OCI-LY7 (cell line): ENCODE measurements around the gene SIGLEC9. TPM values are rescaled to one million over a fixed set of nuclear protein-coding genes. Genes with fewer than 3 reads are reported as not detected.

Source experiments
- BruUV-seq: library from RNA; stranded (reverse); fragments of 400-500 nt; replicated peaks from 2 replicates; lab custom pipeline; 2021; lab: Mats Ljungman, UMichigan
- CTCF ChIA-PET: fragments of 300-600 bp; sonication (Branson Sonifier 250); formaldehyde crosslinking; loops from one replicate; lab custom pipeline; 2022; ENCODE audit warnings: antibody characterized with exemption; ENCODE audit not compliant: unreplicated experiment; lab: Charles Lee
- POLR2A ChIA-PET: fragments of 300-600 bp; sonication (Branson Sonifier 250); formaldehyde crosslinking; loops from one replicate; lab custom pipeline; 2022; ENCODE audit warnings: antibody characterized with exemption; lab: Charles Lee
- DNase-seq: peaks from one replicate; pipeline ENCODE4 v3.0.0-alpha.2; 2015; ENCODE audit warnings: low spot score
- H2AFZ ChIP-seq: fragments of 200-600 bp; sonication (generic), shearing (Covaris generic); 2 replicates; pipeline ENCODE4 v1.6.1; 2014; ENCODE audit warnings: mild to moderate bottlenecking, antibody characterized with exemption, low read length, moderate library complexity
- H3K27ac ChIP-seq: fragments of 200-600 bp; sonication (generic); 2 replicates; pipeline ENCODE4 v1.5.1; 2014; ENCODE audit warnings: mixed run types, low read depth, mild to moderate bottlenecking, moderate library complexity, low read length, inconsistent platforms; ENCODE audit not compliant: poor library complexity, severe bottlenecking
- H3K36me3 ChIP-seq: fragments of 200-600 bp; sonication (generic); 2 replicates; pipeline ENCODE4 v1.6.1; 2014; ENCODE audit warnings: mild to moderate bottlenecking, antibody characterized with exemption, low read length, moderate library complexity, mixed read lengths; ENCODE audit not compliant: insufficient read depth
- H3K4me1 ChIP-seq: fragments of 200-600 bp; sonication (generic); 2 replicates; pipeline ENCODE4 v1.5.1; 2014; ENCODE audit warnings: mild to moderate bottlenecking, low read length; ENCODE audit not compliant: insufficient read depth, poor library complexity, severe bottlenecking
- H3K4me2 ChIP-seq: fragments of 200-600 bp; sonication (generic); 2 replicates; pipeline ENCODE4 v1.6.1; 2014; ENCODE audit warnings: mild to moderate bottlenecking, low read length
- H3K4me3 ChIP-seq: fragments of 200-600 bp; sonication (generic); 2 replicates; pipeline ENCODE4 v1.5.1; 2014; ENCODE audit warnings: mild to moderate bottlenecking, low read depth, low read length; ENCODE audit not compliant: poor library complexity, severe bottlenecking
- H3K79me2 ChIP-seq: fragments of 200-600 bp; sonication (generic); 2 replicates; pipeline ENCODE4 v1.6.1; 2016; ENCODE audit warnings: low read depth, mild to moderate bottlenecking, low read length, moderate library complexity, mixed read lengths; ENCODE audit not compliant: insufficient read depth
- H3K9me2 ChIP-seq: fragments of 200-600 bp; sonication (generic); 2 replicates; pipeline ENCODE4 v1.6.1; 2016; ENCODE audit warnings: mild to moderate bottlenecking, low read length, mixed read lengths; ENCODE audit not compliant: insufficient read depth
- H3K9me3 ChIP-seq: fragments of 200-600 bp; sonication (generic); 2 replicates; pipeline ENCODE4 v1.6.1; 2014; ENCODE audit warnings: mild to moderate bottlenecking, mixed run types, low read length, mixed read lengths
- H4K20me1 ChIP-seq: fragments of 200-600 bp; sonication (generic); 2 replicates; pipeline ENCODE4 v1.6.1; 2014; ENCODE audit warnings: mild to moderate bottlenecking, antibody characterized with exemption, low read length, moderate library complexity, mixed read lengths; ENCODE audit not compliant: insufficient read depth
- EZH2phosphoT487 ChIP-seq: fragments of 200-600 bp; sonication (generic); IDR thresholded peaks from 2 replicates; pipeline ENCODE4 v1.6.1; 2018; ENCODE audit warnings: low read depth, borderline replicate concordance, mild to moderate bottlenecking, mixed run types, antibody characterized with exemption, low read length, moderate library complexity, mixed read lengths
- intact Hi-C: fragments of 100-400 bp; cut with micrococcal nuclease; formaldehyde crosslinking; loops from one replicate; pipeline ENCODE4 v1.10.0; 2022; ENCODE audit not compliant: unreplicated experiment
- total RNA-seq, 2 experiments: library from RNA; depleted of rRNA in 1 of 2; stranded (reverse); fragments of >200 nt in 1 of 2; shearing (Covaris generic) in 1 of 2; gene quantifications; 2 replicates each; pipeline ENCODE4 v1.2.3, GENCODE V29; 2014 to 2022
- TF ChIP-seq, protein P1 (sequence below): fragments of 200-600 bp; sonication (generic); conservative IDR thresholded peaks from 2 replicates; pipeline ENCODE4 v1.5.1; 2014; ENCODE audit warnings: mild to moderate bottlenecking, antibody characterized with exemption, low read length, moderate library complexity, mixed read lengths

The SIGLEC9 gene
- total RNA-seq, 2 experiments from 2014 or later: not detected

- no peak overlapping the region for H2AFZ ChIP-seq
- no peak for TF ChIP-seq EZH2phosphoT487
- TF ChIP-seq, protein P1, sequence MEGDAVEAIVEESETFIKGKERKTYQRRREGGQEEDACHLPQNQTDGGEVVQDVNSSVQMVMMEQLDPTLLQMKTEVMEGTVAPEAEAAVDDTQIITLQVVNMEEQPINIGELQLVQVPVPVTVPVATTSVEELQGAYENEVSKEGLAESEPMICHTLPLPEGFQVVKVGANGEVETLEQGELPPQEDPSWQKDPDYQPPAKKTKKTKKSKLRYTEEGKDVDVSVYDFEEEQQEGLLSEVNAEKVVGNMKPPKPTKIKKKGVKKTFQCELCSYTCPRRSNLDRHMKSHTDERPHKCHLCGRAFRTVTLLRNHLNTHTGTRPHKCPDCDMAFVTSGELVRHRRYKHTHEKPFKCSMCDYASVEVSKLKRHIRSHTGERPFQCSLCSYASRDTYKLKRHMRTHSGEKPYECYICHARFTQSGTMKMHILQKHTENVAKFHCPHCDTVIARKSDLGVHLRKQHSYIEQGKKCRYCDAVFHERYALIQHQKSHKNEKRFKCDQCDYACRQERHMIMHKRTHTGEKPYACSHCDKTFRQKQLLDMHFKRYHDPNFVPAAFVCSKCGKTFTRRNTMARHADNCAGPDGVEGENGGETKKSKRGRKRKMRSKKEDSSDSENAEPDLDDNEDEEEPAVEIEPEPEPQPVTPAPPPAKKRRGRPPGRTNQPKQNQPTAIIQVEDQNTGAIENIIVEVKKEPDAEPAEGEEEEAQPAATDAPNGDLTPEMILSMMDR: no peak
- H3K4me3 ChIP-seq: no peak overlapping the region
- H3K36me3 ChIP-seq: no peaks in the 10 kb centered on the region
- intact Hi-C loops: no loop called here
- ChIA-PET POLR2A (no interaction called here), CTCF (no interaction called here)
- no peaks in the 10 kb centered on the region for H3K79me2 ChIP-seq
- no peaks in the 10 kb centered on the region for H3K9me2 ChIP-seq
- no peak for DNase-seq
- peak overlapping the region; percentile 44; the same call in 1 of the 2 replicates for H3K4me2 ChIP-seq
- BruUV-seq: no TSS peak
- no peak overlapping the region for H3K27ac ChIP-seq
- no peaks in the 10 kb centered on the region for H4K20me1 ChIP-seq
- H3K9me3 ChIP-seq: no peaks in the 10 kb centered on the region
- H3K4me1 ChIP-seq: peaks cover 23% of the 10 kb centered on the region
These were observed 3.0 kb downstream of the SIGLEC9 start for GRCh38 chr19:51127755-51128154.

GRCh38 chr19:51128227-51128626, 3.5 kb downstream of the SIGLEC9 start:
- peaks cover 18% of the 10 kb centered on the region for H3K4me1 ChIP-seq
- POLR2A ChIA-PET: no interaction called here
- intact Hi-C loops: no loop called here

GRCh38 chr19:51129716-51130115, 5.0 kb downstream of the SIGLEC9 start:
- no TSS peak for BruUV-seq
- intact Hi-C loops: no loop called here
- H3K36me3 ChIP-seq: no peaks in the 10 kb centered on the region
- no peak overlapping the region for H3K4me2 ChIP-seq
- no peak overlapping the region for H3K4me3 ChIP-seq
- H3K4me1 ChIP-seq: peaks cover 11% of the 10 kb centered on the region
- no peak overlapping the region for H3K27ac ChIP-seq
- DNase-seq: no peak
- CTCF ChIA-PET: no interaction called here
- no peak overlapping the region for H2AFZ ChIP-seq
- no peaks in the 10 kb centered on the region for H3K79me2 ChIP-seq
- POLR2A ChIA-PET: interaction anchor here (0.7 kb wide), 1 partner anchor 35 kb away, joined by 3 read pairs; no protein-coding TSS in a partner anchor
- no peaks in the 10 kb centered on the region for H3K9me3 ChIP-seq
- no peak for TF ChIP-seq EZH2phosphoT487
- TF ChIP-seq, protein P1: no peak
- H3K9me2 ChIP-seq: no peaks in the 10 kb centered on the region
- H4K20me1 ChIP-seq: no peaks in the 10 kb centered on the region

More at GRCh38 chr19:51128227-51128626, 3.5 kb downstream of the SIGLEC9 start:
- H3K36me3 ChIP-seq: no peaks in the 10 kb centered on the region
- H3K27ac ChIP-seq: no peak overlapping the region
- CTCF ChIA-PET: no interaction called here
- H3K4me2 ChIP-seq: peak overlapping the region; percentile 44; the same call in 1 of the 2 replicates
- DNase-seq: no peak
- TF ChIP-seq, protein P1: no peak
- TF ChIP-seq EZH2phosphoT487: no peak
- no peaks in the 10 kb centered on the region for H3K79me2 ChIP-seq
- BruUV-seq: no TSS peak
- no peak overlapping the region for H2AFZ ChIP-seq
- no peaks in the 10 kb centered on the region for H3K9me3 ChIP-seq
- no peak overlapping the region for H3K4me3 ChIP-seq
- no peaks in the 10 kb centered on the region for H4K20me1 ChIP-seq
- H3K9me2 ChIP-seq: no peaks in the 10 kb centered on the region
